ENCODE results near the gene CCL22.
A peak's percentile ranks its signal among the peaks of the same experiment; 100 is the strongest.
"Not testable (repeated sequence)": the region's sequence is repeated elsewhere in the genome, so short reads cannot be mapped to it uniquely, and the experiment has no call there.

Gene CCL22

GRCh38 chr16:57348327-57348726 is 10.3 kb upstream of the CCL22 start:
- no peak for DNase-seq

GRCh38 chr16:57349212-57350031 is 9.2 kb upstream of the CCL22 start:
- peak in 1 of 2 experiments; percentile 2 for DNase-seq

GRCh38 chr16:57352636-57353047 is 5.9 kb upstream of the CCL22 start:
- DNase-seq, result no peak

GRCh38 chr16:57354311-57354710 is 4.3 kb upstream of the CCL22 start:
- DNase-seq, result no peak

GRCh38 chr16:57355898-57356414 is 2.6 kb upstream of the CCL22 start:
- no peak for DNase-seq

- no peak for DNase-seq
Measured at GRCh38 chr16:57356547-57356946, 2.0 kb upstream of the CCL22 start.

GRCh38 chr16:57357330-57358085 is 1.1 kb upstream of the CCL22 start:
- peak; percentile 37 to 41 for DNase-seq

- DNase-seq, result no peak
Measured at GRCh38 chr16:57358086-57358420, 530 bp upstream of the CCL22 start.

- DNase-seq, result no peak
Measured at GRCh38 chr16:57360321-57360935, 1.8 kb downstream of the CCL22 start.

- no peak for DNase-seq
Measured at GRCh38 chr16:57361404-57361803, 2.8 kb downstream of the CCL22 start.

- DNase-seq, result no peak
Measured at GRCh38 chr16:57364143-57364542, 5.6 kb downstream of the CCL22 start.

- no peak for DNase-seq
Measured at GRCh38 chr16:57366544-57367040, 8.0 kb downstream of the CCL22 start.

GRCh38 chr16:57367116-57367752 is 8.7 kb downstream of the CCL22 start:
- DNase-seq, result no peak

GRCh38 chr16:57371494-57372371 is 13.2 kb downstream of the CCL22 start:
- no peak for DNase-seq

- no peak for DNase-seq
Measured at GRCh38 chr16:57372372-57373116, 14.0 kb downstream of the CCL22 start, which contains the start of gene CX3CL1. Gene CX3CL1 (plus strand): TSS chr16:57372490. CDS start chr16:57372569, 79 bp downstream.

- no peak for DNase-seq
Measured at GRCh38 chr16:57373117-57373947, 14.7 kb downstream of the CCL22 start.

GRCh38 chr16:57374067-57374534 is 15.5 kb downstream of the CCL22 start:
- DNase-seq, result no peak

- DNase-seq, result not testable (repeated sequence)
Measured at GRCh38 chr16:57374925-57375465, 16.4 kb downstream of the CCL22 start.

- DNase-seq, result no peak
Measured at GRCh38 chr16:57376313-57376818, 17.8 kb downstream of the CCL22 start.

Data from AML-193 (cell line).